ENCODE measurements around the gene MYH10.

Gene MYH10

GRCh38 chr17:8602679-8603078 is 27.8 kb downstream of the MYH10 start:
- no peak for DNase-seq

- DNase-seq = no peak
These were observed 31.0 kb downstream of the MYH10 start for GRCh38 chr17:8599351-8600011.

GRCh38 chr17:8598913-8599312 is 31.6 kb downstream of the MYH10 start:
- DNase-seq = no peak

- DNase-seq = no peak
These were observed 36.7 kb downstream of the MYH10 start for GRCh38 chr17:8593830-8594229.

- no peak for DNase-seq
These were observed 37.2 kb downstream of the MYH10 start for GRCh38 chr17:8593276-8593675.

GRCh38 chr17:8588877-8589554 is 41.5 kb downstream of the MYH10 start:
- no peak for DNase-seq

GRCh38 chr17:8586766-8587165 is 43.8 kb downstream of the MYH10 start:
- DNase-seq = no peak

- DNase-seq = no peak
These were observed 44.6 kb downstream of the MYH10 start for GRCh38 chr17:8585911-8586310.

- DNase-seq = no peak
These were observed 46.6 kb downstream of the MYH10 start for GRCh38 chr17:8583954-8584353.

- no peak for DNase-seq
These were observed 49.4 kb downstream of the MYH10 start for GRCh38 chr17:8580952-8581658.

- no peak for DNase-seq
These were observed 52.7 kb downstream of the MYH10 start for GRCh38 chr17:8577868-8578267.

GRCh38 chr17:8576559-8577294 is 53.8 kb downstream of the MYH10 start:
- DNase-seq = no peak

GRCh38 chr17:8574687-8575086 is 55.8 kb downstream of the MYH10 start:
- DNase-seq = no peak

- no peak for DNase-seq
These were observed 57.8 kb downstream of the MYH10 start for GRCh38 chr17:8572764-8573163.

- DNase-seq = no peak
These were observed 66.4 kb downstream of the MYH10 start for GRCh38 chr17:8563981-8564602.

- no peak for DNase-seq
These were observed 67.3 kb downstream of the MYH10 start for GRCh38 chr17:8563024-8563776.

- no peak for DNase-seq
These were observed 72.4 kb downstream of the MYH10 start for GRCh38 chr17:8558144-8558543.

- DNase-seq = no peak
These were observed 73.2 kb downstream of the MYH10 start for GRCh38 chr17:8557176-8557806.

GRCh38 chr17:8556074-8556473 is 74.5 kb downstream of the MYH10 start:
- DNase-seq = no peak

GRCh38 chr17:8555062-8555461 is 75.5 kb downstream of the MYH10 start:
- no peak for DNase-seq

- DNase-seq = no peak
These were observed 77.8 kb downstream of the MYH10 start for GRCh38 chr17:8552577-8553320.
